LNCAP (cell line): ENCODE results near the gene CTDSPL.

Source experiments
- TF ChIP-seq, protein P1 (sequence below): fragments of 450-650 bp; IDR thresholded peaks from 2 replicates; pipeline ENCODE4 v1.5.1; 2017; ENCODE audit warnings: mild to moderate bottlenecking

The CTDSPL gene

DNA sequence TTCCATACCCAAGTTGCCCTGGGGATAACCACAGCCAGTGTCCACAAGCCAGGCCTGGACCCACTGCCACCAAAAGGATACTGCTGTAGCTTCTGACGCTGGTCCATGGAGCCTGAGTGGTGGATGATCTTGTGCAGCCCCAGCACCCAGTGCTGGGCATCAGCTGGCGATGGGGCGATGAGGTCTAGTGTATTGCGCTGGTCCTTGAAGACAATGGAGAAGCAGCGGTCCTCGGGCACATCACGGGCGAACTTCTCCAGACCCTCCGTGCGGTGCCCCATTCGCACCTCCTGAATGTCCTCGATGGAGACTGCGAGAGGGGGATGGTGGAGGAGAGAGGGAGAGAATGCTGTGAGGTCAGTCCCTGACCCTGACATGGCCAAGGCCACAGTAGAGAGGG, 154.7 kb downstream of the CTDSPL start:
- TF ChIP-seq, protein P1, sequence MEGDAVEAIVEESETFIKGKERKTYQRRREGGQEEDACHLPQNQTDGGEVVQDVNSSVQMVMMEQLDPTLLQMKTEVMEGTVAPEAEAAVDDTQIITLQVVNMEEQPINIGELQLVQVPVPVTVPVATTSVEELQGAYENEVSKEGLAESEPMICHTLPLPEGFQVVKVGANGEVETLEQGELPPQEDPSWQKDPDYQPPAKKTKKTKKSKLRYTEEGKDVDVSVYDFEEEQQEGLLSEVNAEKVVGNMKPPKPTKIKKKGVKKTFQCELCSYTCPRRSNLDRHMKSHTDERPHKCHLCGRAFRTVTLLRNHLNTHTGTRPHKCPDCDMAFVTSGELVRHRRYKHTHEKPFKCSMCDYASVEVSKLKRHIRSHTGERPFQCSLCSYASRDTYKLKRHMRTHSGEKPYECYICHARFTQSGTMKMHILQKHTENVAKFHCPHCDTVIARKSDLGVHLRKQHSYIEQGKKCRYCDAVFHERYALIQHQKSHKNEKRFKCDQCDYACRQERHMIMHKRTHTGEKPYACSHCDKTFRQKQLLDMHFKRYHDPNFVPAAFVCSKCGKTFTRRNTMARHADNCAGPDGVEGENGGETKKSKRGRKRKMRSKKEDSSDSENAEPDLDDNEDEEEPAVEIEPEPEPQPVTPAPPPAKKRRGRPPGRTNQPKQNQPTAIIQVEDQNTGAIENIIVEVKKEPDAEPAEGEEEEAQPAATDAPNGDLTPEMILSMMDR = no peak

DNA sequence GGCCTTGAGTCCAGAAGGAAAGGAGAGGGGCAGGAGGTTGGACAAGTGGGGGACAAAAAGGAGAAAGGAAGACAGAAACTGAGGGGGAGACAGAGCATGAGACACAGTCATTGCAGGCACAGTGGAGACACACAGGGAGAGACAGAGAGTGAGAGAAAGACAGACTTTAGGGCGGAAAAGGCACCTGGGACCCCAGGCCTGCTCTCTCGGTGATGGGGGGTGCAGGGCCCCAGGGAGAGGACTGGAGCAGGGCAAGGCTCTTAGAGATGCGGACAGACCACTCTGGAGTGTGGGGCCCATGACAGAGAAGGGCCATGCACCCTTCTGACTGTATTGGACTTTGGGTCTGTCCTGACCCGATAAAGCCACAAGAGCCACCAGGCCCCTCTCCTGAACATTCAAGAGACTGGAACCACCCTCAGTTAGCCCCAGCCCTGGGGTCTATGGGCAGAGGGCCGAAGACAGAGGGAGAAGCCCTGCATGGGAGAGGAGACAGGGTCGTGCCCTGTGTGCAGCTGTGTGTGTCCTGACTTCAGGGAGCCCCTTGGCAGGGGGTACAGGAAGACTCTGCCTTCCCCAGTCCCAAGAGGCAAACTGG, 155.3 kb downstream of the CTDSPL start:
- TF ChIP-seq, protein P1 = no peak

DNA sequence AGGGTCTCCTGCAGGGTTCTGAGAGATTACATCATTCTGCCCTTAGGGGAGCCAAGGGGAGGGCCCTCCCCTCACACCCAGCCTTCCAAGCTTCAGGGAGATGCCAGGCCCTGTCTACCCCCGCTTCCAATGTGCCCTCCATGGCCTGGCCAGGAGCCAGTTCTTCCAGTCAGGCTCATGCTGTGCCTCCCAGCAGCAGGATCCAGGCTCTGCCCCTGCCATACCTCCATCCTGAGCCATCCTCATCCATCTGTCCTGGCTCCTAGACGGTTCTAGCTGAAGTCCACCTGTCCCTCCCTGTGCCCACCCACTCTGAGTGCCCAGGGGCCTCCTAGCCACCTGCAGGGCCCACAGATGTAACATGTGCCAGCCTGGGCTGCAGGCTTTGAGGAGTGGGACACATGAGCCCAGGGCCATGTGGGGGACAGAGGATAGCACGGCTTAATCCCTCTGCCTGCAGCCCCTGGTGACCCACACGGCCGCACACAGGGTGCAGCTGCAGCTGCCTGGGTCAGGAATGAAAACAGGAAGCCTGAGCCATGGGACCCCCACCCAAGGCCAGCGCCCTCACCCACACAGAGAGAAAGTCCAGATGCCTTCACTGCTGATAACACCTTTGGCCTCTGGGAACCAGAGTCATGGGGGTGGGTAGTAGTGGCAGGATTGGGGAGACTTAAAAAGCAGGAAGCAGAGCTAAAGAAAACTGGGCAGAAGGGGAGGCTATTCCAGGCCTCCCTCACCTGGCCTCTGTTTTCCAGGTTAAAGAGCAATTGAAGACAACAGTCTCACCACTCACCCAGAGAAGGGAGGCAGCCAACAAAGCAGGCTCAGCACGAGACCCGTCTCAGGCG, 156.0 kb downstream of the CTDSPL start:
- TF ChIP-seq, protein P1 = no peak

DNA sequence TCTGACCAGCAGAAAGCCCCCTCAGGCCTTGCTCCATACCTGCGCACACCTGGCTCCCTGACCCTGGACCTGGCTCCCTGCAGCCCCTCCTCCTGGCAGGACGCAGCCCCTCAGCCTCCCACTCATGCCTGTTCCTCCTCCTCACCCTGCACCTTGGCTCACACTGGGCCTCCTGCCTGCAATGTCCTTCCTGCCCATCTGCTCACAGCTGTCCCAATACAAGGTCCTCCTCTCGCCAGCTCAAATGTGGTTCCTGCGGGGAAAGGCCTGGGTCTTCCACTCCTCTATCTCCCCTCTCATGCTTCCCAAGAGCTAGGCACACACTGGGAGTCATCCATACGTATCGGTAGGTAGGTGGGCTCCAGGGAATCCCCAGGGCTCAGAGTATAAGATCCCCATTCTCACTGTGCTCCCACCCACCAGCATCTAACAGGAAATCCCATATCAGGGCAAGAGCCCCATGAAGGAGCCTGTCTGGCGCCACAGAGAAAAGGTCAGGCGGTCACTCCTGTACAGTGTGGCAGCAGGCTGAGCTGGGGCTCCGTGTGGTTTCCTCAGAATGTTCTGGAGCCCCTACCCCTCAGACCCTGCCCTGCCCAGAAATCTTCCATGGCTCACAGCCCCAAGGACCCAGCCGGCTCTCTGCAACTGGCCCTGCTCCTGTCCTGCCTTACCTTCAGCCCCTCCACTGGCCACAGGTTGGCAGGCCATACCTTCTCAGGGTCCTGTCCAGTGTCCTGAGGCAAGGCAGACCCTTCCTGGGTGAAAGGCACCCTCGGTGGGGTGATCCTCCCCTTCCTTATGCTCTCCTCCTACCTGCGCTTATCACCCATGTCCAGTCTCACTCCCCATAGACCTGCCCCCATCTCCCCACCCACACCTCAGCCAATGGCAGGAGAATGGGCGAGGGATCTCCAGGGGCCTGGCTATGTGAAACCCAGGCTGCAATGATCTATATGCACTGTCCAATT, 156.9 kb downstream of the CTDSPL start:
- TF ChIP-seq, protein P1 = no peak

DNA sequence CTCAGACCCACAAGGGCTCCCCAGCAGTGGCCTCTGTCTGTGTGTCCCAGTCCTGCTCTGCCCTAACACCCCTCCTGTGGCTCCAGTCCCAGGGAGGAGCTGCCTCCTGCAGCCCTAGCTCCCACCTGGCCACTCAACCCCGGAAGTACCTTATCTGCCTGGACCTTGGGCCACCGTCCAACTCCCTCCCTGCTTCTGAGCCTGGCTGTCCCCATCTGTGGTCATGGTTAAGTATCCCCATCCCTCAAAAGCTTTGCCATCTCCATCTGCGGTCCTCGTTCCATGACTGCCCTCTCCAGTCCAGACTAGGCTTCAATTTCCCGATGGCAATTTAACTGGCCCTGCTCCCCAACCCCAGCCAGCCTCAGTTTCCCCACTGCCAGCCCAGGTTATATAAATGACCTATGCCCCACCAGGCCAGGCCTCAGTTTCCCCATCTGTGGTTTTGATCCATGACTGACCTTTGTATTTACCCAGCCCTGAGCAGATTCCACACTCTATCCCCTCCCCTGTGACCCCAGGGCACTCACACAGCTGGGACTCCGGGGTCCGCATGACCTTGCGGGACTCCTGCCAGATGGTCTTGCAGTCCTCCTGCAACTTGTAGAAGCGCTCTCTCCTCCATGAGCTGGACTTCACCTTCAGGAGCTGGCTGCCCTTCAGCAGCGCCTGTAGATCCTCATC, 158.1 kb downstream of the CTDSPL start:
- TF ChIP-seq, protein P1 = no peak

DNA sequence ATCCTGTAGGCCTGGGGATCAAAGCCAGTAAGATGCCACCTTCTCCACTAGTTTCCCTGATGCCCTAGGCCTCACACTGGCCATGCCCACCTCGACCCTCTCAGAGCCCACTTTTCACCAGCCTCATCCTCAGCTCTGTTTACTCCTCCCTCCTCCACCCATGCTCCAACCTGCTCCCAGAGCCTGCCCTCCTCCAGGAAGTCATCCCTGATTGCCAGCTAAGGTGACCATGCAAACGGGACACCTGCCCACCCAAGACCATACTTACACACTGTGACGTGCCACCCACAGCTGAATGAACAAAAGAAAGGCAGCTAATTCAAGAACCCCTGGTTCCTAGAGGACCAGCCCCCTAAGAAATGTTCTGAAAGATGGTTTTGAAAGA, 158.7 kb downstream of the CTDSPL start:
- TF ChIP-seq, protein P1 = no peak

DNA sequence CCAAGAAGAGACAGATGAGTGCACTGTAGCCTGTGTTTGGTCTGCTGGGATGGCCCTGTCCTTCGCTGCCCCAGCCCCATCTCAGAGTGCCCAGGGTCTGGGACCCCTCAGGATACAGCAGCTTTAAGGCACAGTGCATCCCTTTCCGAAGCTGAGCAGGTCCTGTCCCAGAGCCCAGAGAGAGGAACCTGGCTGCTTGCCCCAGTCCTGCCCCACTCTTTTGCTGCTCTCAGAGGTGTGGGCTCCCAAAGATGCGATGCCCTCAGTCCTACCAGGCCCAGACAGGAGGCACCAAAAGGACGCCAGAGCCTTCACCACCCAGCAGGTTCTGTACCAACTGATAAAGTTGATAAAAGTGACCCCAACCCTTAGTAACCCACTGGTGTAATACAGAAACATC, 159.5 kb downstream of the CTDSPL start:
- TF ChIP-seq, protein P1 = no peak
